Measurements from ENCODE around the gene KCND3.

KCND3 gene

DNA sequence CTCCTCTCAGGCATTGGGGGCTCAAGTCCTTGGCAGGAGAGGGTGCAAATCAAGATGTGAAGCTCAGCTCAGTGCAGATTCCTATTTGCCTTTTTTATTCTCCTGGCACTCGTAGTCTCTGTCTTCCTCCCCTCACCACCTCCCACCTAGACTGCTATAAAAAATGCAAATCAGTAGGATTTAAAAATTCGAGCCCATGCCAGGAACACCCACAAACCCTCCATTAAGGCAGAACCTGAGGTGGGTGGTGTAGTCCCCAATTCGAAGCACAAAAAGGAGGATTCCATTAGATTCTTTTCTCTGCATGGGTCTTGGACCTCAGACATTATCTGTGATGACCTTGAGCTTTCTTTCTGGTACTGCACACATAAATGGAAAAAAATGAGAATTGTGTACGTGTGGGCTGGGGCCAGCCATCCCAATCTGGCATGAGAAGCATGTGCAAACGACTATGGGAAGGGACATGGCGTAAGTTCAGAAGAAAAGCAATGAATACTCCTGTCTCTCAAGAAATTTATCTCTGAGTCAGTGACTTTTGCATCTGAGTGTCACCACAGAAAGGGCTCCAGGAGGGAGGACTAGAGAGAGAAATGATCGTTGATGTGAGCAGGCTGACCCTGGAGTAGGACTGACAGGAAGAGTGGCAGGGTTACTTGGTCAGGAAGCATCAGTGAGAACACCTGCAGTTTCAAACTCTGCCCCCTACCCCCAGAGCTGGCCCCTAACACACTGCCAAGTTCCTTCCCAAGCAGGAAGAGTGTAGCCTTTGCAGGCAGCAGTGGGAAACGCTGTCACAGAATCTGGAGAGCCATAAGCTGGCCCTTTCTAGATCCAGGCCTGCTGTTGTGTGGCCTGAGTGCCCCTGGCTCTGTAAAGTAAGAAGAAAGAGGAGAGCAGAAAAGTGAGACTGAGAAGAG is 252.0 kb downstream of the KCND3 start:
- DNase-seq: no peak

DNA sequence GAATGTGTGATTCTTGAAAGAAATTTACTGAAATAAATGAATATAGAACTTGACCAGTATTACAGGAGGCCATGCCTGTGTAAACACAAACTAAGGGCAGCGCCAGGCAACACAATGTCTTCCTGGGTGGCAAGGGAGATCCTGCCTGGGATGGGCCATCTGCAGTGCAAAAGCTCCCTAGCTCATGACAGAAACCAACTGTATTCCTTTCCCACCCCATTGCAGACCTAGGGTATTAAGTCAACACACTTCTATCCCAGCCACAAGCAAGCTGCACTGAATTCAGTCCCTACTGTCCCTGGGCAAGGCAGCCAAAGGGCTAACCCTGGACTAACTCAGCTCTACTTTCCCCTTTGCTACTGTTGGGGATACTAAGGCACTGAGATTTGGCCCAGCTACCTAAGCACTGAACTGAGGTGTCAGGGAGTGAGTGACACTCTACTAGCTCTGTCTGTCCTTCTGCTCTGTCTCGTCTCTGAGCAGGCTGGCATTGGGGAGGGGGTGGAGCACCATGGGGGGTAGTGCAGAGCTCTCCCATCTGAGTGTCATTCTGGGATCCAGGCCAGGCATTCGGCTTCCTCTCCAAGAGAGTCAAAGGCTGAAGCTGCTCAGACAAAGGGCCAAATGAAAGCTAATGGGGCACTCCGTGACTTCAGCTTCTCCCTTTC is 252.8 kb downstream of the KCND3 start:
- peak; percentile 48 for DNase-seq

DNA sequence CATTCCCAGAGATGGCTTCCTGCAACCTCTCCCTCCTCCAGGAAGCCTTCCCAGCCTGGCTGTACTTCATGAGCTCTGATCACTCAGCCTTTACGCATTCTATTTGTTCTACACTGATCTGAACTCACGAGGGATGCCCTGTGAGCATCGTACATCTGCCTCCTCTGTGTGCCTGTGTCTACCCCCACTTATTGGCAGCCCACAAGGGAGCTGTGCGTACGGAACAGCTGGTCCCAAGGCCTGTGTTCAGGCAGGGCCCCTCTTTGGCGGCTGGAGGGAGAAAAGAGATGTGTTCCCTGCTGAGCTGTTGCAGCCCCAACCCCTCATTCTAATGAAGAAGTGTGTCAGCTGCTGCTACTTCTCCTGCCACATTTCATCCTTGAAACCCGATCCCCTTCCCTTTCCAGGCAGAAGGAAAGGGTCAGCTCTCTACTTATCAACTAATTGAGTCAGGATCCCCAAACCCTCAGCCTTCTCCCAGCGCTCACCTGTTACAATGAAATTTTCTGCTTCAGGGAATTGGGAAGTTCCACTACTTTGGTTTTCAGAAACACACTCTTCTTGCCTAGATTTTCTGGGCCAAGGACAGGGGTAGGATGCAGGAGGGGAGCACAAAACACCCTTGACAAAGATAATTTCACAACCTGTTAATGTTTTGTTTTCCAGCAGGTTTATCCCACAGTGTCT is 253.5 kb downstream of the KCND3 start:
- no peak for DNase-seq

DNA sequence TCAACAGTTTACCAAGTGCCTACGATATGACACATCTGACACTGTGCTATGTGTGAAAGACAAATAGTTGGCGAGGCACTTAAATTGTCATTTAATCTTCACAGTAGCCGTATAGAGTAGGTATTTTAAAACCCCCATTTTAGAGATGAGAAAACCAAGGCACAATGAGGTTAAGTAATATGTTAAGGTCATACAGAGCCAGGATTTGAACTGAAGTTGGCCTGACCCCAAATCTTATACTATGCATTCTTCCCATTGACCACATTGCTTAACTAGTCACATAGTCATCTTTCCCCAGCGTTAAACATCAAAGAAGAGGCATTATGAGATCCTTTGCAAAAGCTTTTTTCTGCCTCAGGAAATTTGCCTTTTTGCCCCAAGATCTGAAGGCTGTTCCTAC is 254.1 kb downstream of the KCND3 start:
- no peak for DNase-seq

DNA sequence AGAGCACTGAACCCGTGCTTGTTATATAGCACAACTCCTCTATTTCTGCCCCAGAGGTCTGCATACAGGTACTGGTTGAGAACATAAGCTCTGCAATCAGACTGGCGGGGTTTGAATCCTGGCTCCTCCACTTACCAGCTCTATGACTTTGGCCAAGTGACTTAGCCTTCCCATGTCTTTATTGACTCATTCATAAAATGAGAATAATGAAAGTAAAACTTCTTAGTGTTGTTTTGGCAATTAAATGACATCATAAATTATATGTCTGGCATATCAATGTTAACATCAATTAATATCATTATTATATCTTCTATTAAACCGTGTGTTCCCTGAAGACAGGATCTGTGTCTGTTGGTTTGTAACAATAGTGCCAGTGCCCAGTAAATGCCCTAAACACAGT is 254.6 kb downstream of the KCND3 start:
- no peak for DNase-seq

DNA sequence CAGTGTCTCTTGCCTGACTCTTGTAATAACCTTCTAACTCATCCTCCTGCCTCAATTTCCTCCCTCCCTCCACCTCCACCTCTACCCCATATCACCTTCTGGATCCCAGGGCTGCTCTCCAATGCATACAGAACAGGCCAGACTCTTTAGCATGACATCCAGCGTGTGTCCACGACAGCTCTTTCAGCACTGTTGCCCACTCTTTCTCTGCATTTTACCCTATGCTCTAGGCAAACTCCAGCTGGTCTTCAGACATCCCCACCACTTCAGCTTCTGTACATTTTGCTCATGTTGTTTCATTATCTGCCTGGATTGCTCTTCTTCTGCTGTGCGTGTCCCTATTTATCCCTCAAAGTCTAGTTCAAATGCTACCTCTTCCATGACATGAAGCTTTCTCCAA is 255.0 kb downstream of the KCND3 start:
- DNase-seq: no peak

GRCh38 chr1:111733992-111734341 is 255.5 kb downstream of the KCND3 start:
- DNase-seq: no peak

DNA sequence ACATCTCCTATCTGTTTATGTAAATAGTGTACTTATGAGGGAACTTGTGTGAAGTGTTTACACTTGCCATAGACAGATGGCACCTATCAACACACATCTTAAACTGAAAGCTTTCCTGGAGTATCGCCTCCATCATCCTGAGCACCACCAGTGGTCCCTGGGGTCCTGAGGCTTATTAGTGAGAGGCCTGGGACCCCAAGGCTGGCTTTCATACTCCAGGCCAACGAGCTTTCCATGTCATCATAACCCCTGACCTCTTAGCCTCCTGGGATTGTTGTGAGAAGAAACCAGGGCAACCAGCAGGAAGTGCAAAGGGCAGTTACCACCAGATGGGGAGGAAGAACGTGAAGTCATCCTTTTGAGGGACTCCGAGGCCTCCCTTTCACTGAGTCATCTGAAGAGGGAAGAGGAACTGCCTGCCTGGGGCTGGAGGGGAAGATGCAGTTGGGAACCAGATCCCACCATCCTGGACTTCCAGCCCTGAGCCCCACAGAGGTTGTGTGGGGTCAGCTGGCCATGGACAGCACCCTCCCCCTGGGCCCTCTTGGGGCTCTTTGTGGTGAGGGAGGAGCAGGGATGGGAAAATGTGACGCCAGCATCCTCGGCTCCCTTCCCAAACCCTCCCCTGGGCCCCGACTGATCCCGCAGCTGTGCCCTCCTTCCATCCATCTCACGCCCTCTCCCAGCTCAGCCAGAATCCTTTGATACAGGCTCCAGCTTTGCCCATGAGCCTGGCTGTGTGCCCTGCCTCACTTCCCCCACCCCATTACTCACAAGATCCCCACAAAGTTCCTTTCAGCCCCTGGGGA is 256.1 kb downstream of the KCND3 start:
- DNase-seq: no peak

DNA sequence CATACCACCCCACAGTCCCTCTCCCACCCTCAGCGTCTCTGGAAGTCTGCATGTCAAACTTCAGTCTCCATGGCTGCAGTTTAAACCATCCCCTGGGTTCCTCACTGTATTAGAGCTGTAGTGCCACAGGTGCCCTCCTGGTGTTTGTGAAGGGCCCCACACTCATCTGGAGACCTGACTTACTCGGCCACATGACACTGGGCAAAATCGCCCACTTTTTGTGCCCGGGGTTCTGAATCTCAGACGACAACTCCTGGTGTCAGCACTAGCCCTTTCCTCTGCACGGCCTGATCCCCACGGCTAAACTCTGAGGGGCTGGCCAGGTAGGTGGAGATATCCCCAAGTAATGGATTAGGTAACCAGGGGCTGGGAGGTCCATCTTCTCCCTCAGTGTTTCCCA is 256.8 kb downstream of the KCND3 start:
- no peak for DNase-seq

- no peak for DNase-seq
Observed at GRCh38 chr1:111731956-111732355, 257.5 kb downstream of the KCND3 start.

GRCh38 chr1:111730706-111731105 is 258.8 kb downstream of the KCND3 start:
- no peak for DNase-seq

GRCh38 chr1:111729946-111730681 is 259.4 kb downstream of the KCND3 start:
- no peak for DNase-seq

DNA sequence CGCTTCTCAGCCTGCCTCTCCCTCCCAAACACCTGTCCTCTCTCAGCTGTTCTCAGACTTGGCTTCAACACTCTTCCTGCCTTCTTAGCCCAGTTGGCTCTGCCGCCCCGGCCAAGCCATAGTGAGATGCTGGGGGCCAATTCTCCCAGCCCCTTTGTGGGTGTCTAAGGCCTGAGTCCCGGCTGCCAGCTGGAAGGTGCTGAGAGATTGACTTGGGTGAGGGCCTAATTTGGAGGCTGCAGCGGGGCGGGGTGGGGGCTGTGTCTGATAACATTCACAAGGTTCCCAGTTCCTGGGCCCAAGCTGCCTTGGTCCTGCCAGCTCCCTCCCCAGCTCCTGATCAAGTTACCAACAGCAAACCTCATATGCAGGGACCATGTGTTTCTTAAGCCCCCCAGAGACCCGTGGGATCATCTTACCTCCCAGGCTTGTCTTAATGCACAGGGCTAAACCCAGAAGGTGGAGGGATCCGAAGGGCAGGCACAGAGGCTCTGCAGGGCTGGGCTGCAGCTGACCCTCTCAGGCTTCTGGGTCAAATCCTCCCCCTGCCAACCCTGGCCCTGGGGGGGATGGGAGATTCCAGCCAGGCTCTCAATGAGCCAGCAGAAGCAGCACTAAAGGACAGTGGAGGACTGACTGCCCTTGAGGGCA is 260.1 kb downstream of the KCND3 start:
- no peak for DNase-seq

DNA sequence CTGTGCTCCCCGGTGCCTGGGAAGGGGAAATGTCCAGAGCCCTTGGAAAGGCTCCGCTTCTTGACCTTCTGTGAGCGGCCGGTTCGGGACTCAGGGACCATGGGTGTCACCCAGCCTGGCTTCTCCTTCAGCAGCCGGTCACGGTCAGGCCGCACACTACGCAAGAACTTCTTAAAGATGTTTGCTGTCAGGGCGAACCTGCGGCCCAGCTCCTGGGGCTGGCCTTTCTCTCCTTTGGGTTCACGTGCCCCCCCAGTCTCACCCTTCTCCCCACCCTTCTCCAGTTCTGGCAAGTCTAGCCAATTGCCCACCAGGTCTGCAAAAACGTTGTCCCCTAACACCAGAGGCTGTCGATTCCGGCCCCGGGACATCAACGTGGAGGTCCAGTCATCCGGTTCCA is 262.4 kb downstream of the KCND3 start:
- no peak for DNase-seq

- no peak for DNase-seq
Observed at GRCh38 chr1:111725192-111725591, 264.3 kb downstream of the KCND3 start.

DNA sequence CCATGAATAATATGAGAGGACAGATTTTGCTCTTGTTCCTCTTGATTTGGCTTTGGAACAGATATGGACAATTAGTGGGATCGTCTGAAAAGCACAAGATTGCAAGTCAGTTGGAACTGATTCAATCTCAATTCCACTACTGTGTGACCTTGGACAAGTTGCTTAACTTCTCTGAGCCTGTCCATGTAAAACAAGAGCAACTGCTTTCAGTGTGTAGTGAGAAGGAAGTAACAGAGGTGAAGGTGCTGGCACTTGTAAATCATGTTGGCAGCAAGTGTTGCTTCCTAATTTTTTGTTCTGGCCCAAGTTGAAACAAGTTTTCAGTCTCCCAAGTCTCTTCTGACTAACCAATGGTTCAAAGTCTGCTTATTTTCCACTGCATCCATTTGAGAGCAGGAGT is 265.6 kb downstream of the KCND3 start:
- no peak for DNase-seq

DNA sequence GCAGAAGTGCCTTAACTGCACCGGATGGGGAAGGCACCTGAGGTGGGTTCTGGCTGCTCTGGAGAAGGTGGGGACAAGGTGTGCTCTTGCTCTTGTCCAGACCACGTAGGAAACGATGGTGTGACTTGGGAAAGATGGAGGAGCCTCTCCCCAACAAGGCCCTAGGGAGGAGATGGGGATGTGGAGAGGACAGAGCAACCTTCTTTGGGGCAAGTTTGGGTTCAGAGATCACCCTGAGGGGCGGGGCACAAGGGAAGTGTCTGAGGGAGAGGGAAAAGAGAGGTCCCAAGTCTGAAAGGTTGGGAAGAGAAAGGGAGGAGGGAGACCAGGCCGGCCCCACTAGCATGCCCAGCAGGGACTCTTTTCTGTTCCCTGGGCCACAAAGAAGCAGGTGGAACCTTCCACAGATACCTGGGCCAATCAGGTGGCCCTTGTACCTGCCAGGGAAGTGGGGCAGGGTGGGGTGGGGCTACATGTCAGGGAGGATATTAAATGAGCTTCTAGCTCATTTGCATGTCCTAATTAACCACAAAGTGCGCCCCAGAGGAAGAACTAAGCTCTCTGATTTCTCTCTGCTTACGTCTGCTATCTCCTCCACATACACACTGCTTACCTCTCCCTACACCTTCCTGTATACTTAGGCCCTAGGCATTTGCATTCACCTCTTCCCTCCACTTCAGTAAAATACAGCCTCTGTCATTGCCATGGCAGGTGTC is 266.2 kb downstream of the KCND3 start:
- DNase-seq: no peak

- no peak for DNase-seq
Observed at GRCh38 chr1:111720977-111721786, 268.3 kb downstream of the KCND3 start.
